Ishikawa (cell line): ENCODE data around the gene CHRNA4.

Experiments used
- CEBPB ChIP-seq: IDR thresholded peaks from 2 replicates; pipeline ENCODE4 v1.6.1; 2012
- FOXM1 ChIP-seq: IDR thresholded peaks from 2 replicates; pipeline ENCODE4 v1.6.1; 2012; ENCODE audit warnings: low read depth, borderline replicate concordance
- RAD21 ChIP-seq: IDR thresholded peaks from 2 replicates; pipeline ENCODE4 v1.6.1; 2012; ENCODE audit warnings: low read depth
- TAF1 ChIP-seq: IDR thresholded peaks from 2 replicates; pipeline ENCODE4 v1.6.1; 2012; ENCODE audit warnings: low read depth, mild to moderate bottlenecking

DNA sequence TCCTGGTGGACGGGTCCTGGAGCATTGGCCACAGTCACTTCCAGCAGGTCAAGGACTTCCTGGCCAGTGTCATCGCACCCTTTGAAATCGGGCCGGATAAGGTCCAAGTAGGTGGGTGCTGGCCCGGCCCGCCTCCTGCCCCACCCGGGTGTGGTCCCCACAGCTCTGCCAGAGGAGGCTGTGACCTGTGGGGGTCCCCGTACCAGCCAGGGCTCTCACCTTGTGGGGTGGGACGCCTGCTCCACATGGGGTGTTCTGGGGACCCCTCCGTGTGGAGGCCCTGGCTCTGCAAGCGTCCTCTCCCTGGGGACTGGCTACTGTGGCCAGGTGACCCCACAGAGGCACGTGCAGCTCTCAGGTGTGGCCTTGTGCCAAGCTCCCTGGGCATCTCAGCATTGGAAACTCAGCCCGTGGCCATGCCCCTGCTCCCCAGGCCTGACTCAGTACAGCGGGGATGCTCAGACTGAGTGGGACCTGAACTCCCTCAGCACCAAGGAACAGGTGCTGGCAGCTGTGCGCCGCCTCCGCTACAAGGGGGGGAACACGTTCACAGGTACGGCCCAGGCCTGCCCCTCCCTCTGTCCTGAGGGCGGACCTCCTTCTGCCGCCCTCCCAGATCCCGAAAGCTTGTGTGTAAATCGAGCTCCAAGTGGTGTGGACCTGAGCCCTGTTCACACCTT is 53.5 kb downstream of the CHRNA4 start:
- TF ChIP-seq RAD21 (no peak), FOXM1 (no peak), TAF1 (no peak), CEBPB (no peak)
